ENCODE measurements around the gene ZNF625.

The ZNF625 gene

DNA sequence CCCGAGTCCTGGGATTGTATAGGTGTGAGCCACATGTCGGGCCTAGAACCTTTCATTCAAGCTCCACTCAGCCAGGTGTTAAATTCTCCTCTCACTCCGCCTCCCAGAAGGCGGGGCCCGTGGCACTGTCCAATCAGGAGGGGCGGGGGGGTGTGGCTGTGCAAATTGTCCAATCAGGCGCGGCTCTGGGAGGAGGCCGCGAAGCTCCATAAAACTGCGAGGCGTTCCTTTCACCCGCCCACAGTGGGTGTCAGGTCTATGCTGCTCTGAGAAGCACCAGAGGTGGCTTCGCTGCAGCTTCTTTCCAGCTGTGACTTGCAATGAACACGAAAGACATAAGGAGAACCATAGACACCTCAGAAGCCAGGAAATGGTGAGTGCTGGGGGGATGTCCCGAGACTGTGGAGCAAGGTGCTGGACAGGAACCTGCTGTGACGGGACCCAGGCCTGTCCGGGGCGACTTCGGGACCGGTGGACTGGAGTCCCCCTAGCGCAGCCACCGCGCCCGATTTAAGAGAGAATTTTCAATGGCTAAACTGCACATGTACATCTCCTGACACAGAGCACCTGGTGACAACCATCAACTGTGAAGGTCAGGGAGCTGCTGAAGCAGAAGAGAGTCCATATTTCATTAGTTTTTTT is 3.4 kb upstream of the ZNF625 start:
- no peak overlapping the region for H3K4me3 ChIP-seq (ENCODE audit: low read depth, low read length)
- TF ChIP-seq, protein P1, sequence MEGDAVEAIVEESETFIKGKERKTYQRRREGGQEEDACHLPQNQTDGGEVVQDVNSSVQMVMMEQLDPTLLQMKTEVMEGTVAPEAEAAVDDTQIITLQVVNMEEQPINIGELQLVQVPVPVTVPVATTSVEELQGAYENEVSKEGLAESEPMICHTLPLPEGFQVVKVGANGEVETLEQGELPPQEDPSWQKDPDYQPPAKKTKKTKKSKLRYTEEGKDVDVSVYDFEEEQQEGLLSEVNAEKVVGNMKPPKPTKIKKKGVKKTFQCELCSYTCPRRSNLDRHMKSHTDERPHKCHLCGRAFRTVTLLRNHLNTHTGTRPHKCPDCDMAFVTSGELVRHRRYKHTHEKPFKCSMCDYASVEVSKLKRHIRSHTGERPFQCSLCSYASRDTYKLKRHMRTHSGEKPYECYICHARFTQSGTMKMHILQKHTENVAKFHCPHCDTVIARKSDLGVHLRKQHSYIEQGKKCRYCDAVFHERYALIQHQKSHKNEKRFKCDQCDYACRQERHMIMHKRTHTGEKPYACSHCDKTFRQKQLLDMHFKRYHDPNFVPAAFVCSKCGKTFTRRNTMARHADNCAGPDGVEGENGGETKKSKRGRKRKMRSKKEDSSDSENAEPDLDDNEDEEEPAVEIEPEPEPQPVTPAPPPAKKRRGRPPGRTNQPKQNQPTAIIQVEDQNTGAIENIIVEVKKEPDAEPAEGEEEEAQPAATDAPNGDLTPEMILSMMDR (IDR thresholded peaks at IDR 0.05; ENCODE audit: borderline replicate concordance, insufficient read depth, low read depth, low read length): no peak

DNA sequence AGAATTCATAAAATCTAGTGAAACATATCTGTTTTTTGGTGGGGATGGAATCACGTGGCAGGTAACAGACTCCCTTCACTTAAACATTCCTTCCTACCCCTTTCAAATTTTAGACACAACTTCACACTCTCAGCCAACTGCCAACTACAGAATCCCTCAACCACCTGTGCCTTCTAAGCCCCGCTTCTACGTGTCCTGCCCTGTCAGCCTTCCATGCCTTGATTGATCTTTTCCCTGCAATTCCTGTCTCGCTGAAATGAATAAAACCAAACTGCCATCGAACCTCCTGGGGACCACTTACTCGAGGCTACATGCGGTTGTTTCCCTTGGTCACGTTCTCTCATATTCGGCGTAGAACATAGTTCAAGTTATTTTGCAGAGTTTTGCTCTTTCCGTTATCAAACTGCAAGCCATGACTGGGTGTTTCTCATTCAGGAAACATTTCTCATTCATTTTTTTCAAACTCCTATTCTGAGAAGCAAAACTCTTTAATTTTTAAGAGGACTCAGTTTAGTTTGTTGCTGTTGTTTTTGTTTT is 1.1 kb downstream of the ZNF625 start:
- peak overlapping the region; percentile 85 for H3K4me3 ChIP-seq (ENCODE audit: low read depth, low read length)
- TF ChIP-seq, protein P1 (IDR thresholded peaks at IDR 0.05; ENCODE audit: borderline replicate concordance, insufficient read depth, low read depth, low read length): no peak

DNA sequence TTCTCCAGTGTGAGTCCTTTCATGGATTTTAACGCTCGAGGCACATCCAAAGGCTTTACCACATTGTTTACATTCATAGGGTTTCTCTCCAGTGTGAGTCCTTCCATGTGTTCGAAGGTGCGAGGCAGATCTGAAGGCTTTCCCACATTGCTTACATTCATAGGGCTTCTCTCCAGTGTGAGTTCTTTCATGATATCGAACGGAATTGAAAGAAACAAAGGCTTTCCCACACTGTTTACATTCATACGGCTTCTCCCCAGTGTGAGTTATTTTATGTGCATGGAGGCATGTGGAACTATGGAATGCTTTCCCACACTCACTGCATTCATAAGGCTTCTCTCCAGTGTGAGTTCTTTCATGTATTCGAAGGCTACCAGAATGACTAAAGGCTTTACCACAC is 11.2 kb downstream of the ZNF625 start:
- no peak overlapping the region for H3K4me3 ChIP-seq (ENCODE audit: low read depth, low read length)
- TF ChIP-seq, protein P1 (IDR thresholded peaks at IDR 0.05; ENCODE audit: borderline replicate concordance, insufficient read depth, low read depth, low read length): no peak

DNA sequence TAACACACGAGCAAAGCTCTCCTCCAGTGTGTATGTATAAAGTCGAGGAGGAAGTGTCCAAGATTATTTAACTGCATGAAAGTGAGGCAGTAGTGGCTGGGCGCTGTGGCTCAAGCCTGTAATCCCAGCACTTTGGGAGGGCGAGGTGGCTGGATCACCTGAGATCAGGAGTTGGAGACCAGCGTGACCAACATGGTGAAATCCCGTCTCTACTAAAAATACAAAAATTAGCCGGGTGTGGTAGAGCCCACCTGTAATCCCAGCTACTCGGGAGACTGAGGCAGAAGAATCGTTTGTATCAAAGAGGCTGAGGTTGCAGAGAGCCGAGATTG is 15.2 kb downstream of the ZNF625 start:
- TF ChIP-seq, protein P1 (IDR thresholded peaks at IDR 0.05; ENCODE audit: borderline replicate concordance, insufficient read depth, low read depth, low read length): no peak
- H3K4me3 ChIP-seq (ENCODE audit: low read depth, low read length): no peak overlapping the region

DNA sequence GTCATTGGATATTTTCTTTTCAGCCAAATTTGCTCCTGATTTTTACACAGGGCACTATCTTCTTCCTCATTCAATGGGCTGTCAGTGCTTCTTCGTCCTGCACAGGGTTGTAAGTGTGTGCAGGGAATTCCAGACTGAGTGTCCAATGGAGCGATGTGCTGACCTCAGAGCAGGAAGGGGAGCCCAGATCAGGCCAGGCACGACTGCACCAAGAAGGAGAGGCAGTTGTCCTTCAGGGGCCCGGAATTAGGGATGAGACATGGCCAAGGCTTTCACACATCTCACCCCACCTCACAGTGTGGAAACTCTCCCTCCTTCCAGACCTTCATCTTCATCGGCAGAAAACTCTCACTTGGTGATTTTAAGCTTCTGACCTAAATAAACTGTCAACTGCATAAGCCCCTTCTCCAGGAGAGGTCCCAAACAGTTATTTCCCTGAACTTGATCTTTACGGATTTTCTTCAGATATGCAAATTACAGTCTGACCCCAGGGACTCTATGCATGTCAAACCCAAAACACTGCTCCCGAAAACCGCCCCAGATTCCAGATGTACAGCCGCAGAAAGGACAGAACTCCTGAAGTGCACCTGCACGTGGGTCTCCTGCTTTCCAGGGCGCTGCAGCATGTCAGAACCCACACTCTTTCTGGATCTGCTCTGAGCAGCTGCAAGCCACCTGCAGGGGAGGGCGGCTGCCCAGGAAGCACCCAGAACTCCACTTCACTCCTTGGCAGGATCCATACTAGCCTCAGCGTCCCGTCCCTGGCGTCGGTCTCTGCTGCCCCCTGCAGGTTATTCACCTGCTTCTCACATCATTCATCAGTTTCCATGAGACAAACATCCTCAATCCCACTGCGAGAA is 15.8 kb downstream of the ZNF625 start:
- TF ChIP-seq, protein P1 (IDR thresholded peaks at IDR 0.05; ENCODE audit: borderline replicate concordance, insufficient read depth, low read depth, low read length): peak; percentile 85
- H3K4me3 ChIP-seq (ENCODE audit: low read depth, low read length): peak overlapping the region; percentile 74

DNA sequence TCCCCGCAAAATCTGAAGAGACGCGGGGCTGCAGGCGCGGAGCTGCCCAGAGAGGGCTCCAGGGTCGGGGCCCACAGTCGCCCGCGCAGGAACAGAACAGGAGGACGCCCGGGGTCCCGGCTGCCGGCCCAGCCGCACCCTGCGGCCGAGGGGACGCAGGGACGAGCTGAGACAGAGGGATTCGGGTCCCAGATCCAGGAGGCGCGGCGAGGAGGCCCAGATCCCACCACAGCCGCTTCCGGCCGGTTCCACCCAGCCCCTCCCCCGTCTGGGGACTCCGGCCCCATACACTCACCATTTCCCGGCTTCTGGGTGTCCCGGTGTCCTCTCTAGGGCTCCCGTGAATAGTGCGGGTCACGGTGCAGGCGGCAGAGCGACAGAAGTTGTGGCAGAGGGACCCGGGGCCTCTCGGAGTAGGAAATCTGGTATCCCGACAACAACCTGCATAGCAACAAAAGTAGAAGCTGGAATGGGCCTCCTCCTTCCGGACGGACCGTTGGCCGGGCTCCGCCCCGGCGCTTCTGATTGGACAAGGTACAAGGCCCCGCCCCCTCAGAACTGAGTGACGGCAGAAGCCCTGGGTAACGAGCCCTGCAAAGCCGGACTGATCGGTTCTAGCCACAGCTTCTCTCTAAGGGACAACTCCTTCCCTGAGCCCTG is 16.5 kb downstream of the ZNF625 start, which contains the start of gene ZNF20:
TSS of gene ZNF20 (minus strand) at position 466 of the 660 bp plus-strand sequence. CDS start at position 298, 168 bp downstream.
- H3K4me3 ChIP-seq (ENCODE audit: low read depth, low read length): peak within 1 kb of the TSS; percentile 74
- TF ChIP-seq, protein P1 (IDR thresholded peaks at IDR 0.05; ENCODE audit: borderline replicate concordance, insufficient read depth, low read depth, low read length): no peak

Measured in GM12875 (cell line).